SKM-1 (cell line): ENCODE results near the gene APBA2.

Source experiments
- DNase-seq: peaks from one replicate; lab custom pipeline; 2025; ENCODE audit not compliant: unreplicated experiment; lab: John Stamatoyannopoulos, UW

APBA2 gene

GRCh38 chr15:28980709-28981350 is 95.1 kb downstream of the APBA2 start:
- no peak for DNase-seq

GRCh38 chr15:28981351-28981720 is 95.6 kb downstream of the APBA2 start:
- DNase-seq, result no peak

- no peak for DNase-seq
Observed at GRCh38 chr15:28981921-28982320, 96.1 kb downstream of the APBA2 start.

GRCh38 chr15:28982886-28983285 is 97.1 kb downstream of the APBA2 start:
- DNase-seq, result no peak

- DNase-seq, result no peak
Observed at GRCh38 chr15:28983432-28984311, 97.9 kb downstream of the APBA2 start.

GRCh38 chr15:28984421-28985315 is 98.9 kb downstream of the APBA2 start:
- DNase-seq, result no peak

GRCh38 chr15:28985316-28985645 is 99.5 kb downstream of the APBA2 start:
- DNase-seq, result no peak

GRCh38 chr15:28985691-28986090 is 99.9 kb downstream of the APBA2 start:
- no peak for DNase-seq

GRCh38 chr15:28986108-28986507 is 100.3 kb downstream of the APBA2 start:
- DNase-seq, result no peak

- DNase-seq, result no peak
Observed at GRCh38 chr15:28986726-28987125, 101.0 kb downstream of the APBA2 start.

- no peak for DNase-seq
Observed at GRCh38 chr15:28987337-28987736, 101.6 kb downstream of the APBA2 start.

- DNase-seq, result peak; percentile 8
Observed at GRCh38 chr15:28989239-28989830, 103.6 kb downstream of the APBA2 start.

GRCh38 chr15:28989896-28990295 is 104.1 kb downstream of the APBA2 start:
- DNase-seq, result no peak

- DNase-seq, result no peak
Observed at GRCh38 chr15:28990390-28990789, 104.6 kb downstream of the APBA2 start.

- DNase-seq, result no peak
Observed at GRCh38 chr15:28991236-28992171, 105.7 kb downstream of the APBA2 start.

- no peak for DNase-seq
Observed at GRCh38 chr15:28992336-28992864, 106.6 kb downstream of the APBA2 start.

GRCh38 chr15:28993051-28993719 is 107.4 kb downstream of the APBA2 start:
- peak; percentile 71 for DNase-seq

GRCh38 chr15:28993720-28994053 is 107.9 kb downstream of the APBA2 start:
- DNase-seq, result no peak

- DNase-seq, result peak; percentile 34
Observed at GRCh38 chr15:28994142-28994830, 108.5 kb downstream of the APBA2 start.
